ENCODE measurements around the gene PCDHA7. TPM values are rescaled to one million over a fixed set of nuclear protein-coding genes. Genes with fewer than 3 reads are reported as not detected.
"Not testable (repeated sequence)": the region's sequence is repeated elsewhere in the genome, so short reads cannot be mapped to it uniquely, and the experiment has no call there.

PCDHA7 gene
- total and polyA plus RNA-seq, 2 experiments from 2014 or later: 0.37 to 2.7 TPM

DNA sequence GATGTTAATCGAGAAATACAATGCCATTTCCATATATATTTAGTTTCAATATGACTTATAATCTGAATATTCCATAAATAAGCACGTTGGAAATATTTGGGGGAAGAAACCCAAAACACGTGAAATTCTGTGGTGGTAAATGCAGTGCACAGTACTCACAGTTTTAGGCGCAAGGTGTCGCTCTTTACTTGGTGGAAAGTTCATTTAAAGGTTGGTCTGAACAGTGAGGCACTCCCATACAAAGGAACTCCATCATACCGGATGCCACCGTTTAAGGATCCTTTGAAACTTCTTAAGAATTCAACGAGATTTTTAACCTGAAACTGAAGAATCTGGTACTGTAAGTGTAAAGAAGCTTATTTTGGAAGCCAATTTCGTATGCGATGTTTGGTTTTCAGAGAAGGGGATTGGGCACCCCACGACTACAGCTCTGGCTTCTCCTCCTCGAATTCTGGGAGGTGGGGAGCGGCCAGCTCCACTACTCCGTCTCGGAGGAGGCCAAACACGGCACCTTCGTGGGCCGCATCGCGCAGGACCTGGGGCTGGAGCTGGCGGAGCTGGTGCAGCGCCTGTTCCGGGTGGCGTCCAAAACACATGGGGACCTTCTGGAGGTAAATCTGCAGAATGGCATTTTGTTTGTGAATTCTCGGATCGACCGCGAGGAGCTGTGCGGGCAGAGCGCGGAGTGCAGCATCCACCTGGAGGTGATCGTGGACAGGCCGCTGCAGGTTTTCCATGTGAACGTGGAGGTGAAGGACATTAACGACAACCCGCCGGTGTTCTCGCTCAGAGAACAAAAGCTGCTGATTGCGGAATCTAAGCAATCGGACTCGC, 34.9 kb downstream of the PCDHA7 start, which contains the start of gene PCDHA11:
TSS of gene PCDHA11 (plus strand) at position 237 of the 834 bp plus-strand sequence. CDS start at position 384, 147 bp downstream.
- Histone ChIP-seq H3K27ac (no peak within 1 kb of the TSS), H3K36me3 (no peaks in the 10 kb centered on the region), H3K4me1 (ENCODE audit: low read depth) (no peaks in the 10 kb centered on the region), H3K9me3 (ENCODE audit: low read depth) (no peaks in the 10 kb centered on the region), H3K4me3 (peak within 1 kb of the TSS; percentile 48), H3K27me3 (no peaks in the 10 kb centered on the region)
- DNase-seq (ENCODE audit: low read depth in 1 of 2, low spot score in 1 of 2): peak; percentile 7 to 66
- TF ChIP-seq, protein P1, sequence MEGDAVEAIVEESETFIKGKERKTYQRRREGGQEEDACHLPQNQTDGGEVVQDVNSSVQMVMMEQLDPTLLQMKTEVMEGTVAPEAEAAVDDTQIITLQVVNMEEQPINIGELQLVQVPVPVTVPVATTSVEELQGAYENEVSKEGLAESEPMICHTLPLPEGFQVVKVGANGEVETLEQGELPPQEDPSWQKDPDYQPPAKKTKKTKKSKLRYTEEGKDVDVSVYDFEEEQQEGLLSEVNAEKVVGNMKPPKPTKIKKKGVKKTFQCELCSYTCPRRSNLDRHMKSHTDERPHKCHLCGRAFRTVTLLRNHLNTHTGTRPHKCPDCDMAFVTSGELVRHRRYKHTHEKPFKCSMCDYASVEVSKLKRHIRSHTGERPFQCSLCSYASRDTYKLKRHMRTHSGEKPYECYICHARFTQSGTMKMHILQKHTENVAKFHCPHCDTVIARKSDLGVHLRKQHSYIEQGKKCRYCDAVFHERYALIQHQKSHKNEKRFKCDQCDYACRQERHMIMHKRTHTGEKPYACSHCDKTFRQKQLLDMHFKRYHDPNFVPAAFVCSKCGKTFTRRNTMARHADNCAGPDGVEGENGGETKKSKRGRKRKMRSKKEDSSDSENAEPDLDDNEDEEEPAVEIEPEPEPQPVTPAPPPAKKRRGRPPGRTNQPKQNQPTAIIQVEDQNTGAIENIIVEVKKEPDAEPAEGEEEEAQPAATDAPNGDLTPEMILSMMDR (IDR thresholded peaks at IDR 0.05; ENCODE audit: low read depth, low read length): no peak

GRCh38 chr5:140869555-140869886, 35.5 kb downstream of the PCDHA7 start:
- no peak overlapping the region for H3K27ac ChIP-seq
- no peaks in the 10 kb centered on the region for H3K27me3 ChIP-seq
- no peaks in the 10 kb centered on the region for H3K9me3 ChIP-seq (ENCODE audit: low read depth)
- H3K4me3 ChIP-seq: peak overlapping the region; percentile 48
- DNase-seq (ENCODE audit: low read depth in 1 of 2, low spot score in 1 of 2): no peak
- TF ChIP-seq, protein P1 (IDR thresholded peaks at IDR 0.05; ENCODE audit: low read depth, low read length): no peak
- no peaks in the 10 kb centered on the region for H3K36me3 ChIP-seq
- H3K4me1 ChIP-seq (ENCODE audit: low read depth): no peaks in the 10 kb centered on the region

DNA sequence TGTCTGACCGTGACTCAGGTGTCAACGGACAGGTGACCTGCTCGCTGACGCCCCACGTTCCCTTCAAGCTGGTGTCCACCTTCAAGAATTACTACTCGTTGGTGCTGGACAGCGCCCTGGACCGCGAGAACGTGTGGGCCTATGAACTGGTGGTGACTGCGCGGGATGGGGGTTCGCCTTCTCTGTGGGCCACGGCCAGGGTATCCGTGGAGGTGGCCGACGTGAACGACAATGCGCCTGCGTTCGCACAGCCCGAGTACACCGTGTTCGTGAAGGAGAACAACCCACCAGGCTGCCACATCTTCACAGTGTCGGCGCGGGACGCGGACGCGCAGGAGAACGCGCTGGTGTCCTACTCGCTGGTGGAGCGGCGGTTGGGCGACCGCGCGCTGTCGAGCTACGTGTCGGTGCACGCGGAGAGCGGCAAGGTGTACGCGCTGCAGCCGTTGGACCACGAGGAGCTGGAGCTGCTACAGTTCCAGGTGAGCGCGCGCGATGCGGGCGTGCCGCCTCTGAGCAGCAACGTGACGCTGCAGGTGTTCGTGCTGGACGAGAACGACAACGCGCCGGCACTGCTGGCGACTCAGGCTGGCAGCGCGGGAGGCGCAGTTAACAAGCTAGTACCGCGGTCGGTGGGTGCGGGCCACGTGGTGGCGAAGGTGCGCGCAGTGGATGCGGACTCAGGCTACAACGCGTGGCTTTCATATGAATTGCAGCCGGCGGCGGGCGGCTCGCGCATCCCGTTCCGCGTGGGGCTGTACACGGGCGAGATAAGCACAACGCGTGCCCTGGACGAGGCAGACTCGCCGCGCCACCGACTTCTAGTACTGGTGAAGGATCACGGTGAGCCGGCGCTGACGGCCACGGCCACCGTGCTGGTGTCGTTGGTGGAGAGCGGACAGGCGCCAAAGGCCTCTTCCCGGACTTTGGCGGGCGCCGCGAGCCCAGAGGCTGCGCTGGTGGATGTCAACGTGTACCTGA, 36.4 kb downstream of the PCDHA7 start:
- TF ChIP-seq, protein P1 (IDR thresholded peaks at IDR 0.05; ENCODE audit: low read depth, low read length): no peak
- Histone ChIP-seq H3K4me3 (no peak overlapping the region), H3K9me3 (ENCODE audit: low read depth) (no peaks in the 10 kb centered on the region), H3K36me3 (no peaks in the 10 kb centered on the region), H3K27me3 (no peaks in the 10 kb centered on the region), H3K27ac (no peak overlapping the region), H3K4me1 (ENCODE audit: low read depth) (no peaks in the 10 kb centered on the region)
- DNase-seq (ENCODE audit: low read depth in 1 of 2, low spot score in 1 of 2): no peak

DNA sequence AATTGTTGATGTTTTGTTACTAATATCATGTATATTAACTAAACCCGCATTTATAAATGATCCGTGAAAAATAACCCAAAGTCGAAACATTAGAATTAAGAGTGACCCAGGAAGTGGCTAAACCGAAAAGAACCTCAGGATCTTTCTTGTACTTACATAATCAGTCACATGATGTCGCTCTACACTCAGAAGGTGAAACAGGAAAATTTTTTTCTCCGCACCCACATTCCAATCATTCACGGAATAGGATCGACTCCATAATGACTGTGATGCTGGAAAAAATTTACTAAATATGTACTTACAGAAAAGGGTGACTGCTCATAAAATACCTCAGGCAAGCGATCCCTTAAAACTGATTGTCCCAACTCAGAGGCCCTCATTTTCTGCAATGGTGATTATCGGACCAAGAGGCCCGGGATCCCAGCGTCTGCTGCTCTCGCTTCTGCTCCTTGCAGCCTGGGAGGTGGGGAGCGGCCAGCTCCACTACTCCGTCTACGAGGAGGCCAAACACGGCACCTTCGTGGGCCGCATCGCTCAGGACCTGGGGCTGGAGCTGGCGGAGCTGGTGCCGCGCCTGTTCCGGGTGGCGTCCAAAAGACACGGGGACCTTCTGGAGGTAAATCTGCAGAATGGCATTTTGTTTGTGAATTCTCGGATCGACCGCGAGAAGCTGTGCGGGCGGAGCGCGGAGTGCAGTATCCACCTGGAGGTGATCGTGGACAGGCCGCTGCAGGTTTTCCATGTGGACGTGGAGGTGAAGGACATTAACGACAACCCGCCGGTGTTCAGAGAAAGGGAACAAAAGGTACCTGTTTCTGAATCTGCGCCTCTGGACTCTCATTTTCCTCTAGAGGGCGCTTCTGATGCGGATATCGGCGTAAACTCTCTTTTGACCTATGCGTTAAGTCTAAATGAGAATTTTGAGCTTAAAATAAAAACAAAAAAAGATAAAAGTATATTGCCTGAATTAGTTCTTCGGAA, 41.3 kb downstream of the PCDHA7 start, which contains the start of gene PCDHA12:
TSS of gene PCDHA12 (plus strand) at position 224 of the 981 bp plus-strand sequence. CDS start at position 389, 165 bp downstream.
- Histone ChIP-seq H3K4me3 (peak within 1 kb of the TSS; percentile 47), H3K27ac (peak within 1 kb of the TSS; percentile 53), H3K9me3 (ENCODE audit: low read depth) (no peaks in the 10 kb centered on the region), H3K36me3 (no peaks in the 10 kb centered on the region), H3K27me3 (no peaks in the 10 kb centered on the region), H3K4me1 (ENCODE audit: low read depth) (no peaks in the 10 kb centered on the region)
- DNase-seq (ENCODE audit: low read depth in 1 of 2, low spot score in 1 of 2): peak in 1 of 2 donors; percentile 66
- TF ChIP-seq, protein P1 (IDR thresholded peaks at IDR 0.05; ENCODE audit: low read depth, low read length): no peak

GRCh38 chr5:140876541-140877261, 42.6 kb downstream of the PCDHA7 start:
- H3K27ac ChIP-seq; DNase-seq (ENCODE audit: low read depth in 1 of 2, low spot score in 1 of 2); H3K36me3 ChIP-seq; H3K4me1 ChIP-seq (ENCODE audit: low read depth); H3K27me3 ChIP-seq; H3K9me3 ChIP-seq (ENCODE audit: low read depth); H3K4me3 ChIP-seq: not testable (repeated sequence)
